ENCODE measurements around the gene LILRB3.
"Not testable (repeated sequence)": the region's sequence is repeated elsewhere in the genome, so short reads cannot be mapped to it uniquely, and the experiment has no call there.

The LILRB3 gene

DNA sequence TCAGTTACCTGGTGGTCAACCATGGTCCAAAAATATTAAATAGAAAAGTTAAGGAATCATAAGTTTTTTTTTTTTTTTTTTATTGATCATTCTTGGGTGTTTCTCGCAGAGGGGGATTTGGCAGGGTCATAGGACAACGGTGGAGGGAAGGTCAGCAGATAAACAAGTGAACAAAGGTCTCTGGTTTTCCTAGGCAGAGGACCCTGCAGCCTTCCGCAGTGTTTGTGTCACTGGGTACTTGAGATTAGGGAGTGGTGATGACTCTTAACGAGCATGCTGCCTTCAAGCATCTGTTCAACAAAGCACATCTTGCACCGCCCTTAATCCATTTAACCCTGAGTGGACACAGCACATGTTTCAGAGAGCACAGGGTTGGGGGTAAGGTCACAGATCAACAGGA is 8.6 kb downstream of the LILRB3 start:
- not testable (repeated sequence) for H3K9me3 ChIP-seq (ENCODE audit: low read length); H3K27me3 ChIP-seq (ENCODE audit: insufficient read depth, low read length)

GRCh38 chr19:54211235-54211634 is 11.6 kb downstream of the LILRB3 start:
- Histone ChIP-seq H3K9me3 (ENCODE audit: low read length) (no peaks in the 10 kb centered on the region), H3K36me3 (ENCODE audit: insufficient read depth, low read length) (peaks cover 21% of the 10 kb centered on the region), H3K4me3 (ENCODE audit: low read length) (no peak overlapping the region), H3K4me1 (ENCODE audit: insufficient read depth, low read length) (peaks cover 15% of the 10 kb centered on the region), H2AFZ (ENCODE audit: low read depth, low read length) (no peak overlapping the region), H3K27me3 (ENCODE audit: insufficient read depth, low read length) (no peaks in the 10 kb centered on the region)

More for the DNA sequence above, 8.6 kb downstream of the LILRB3 start:
- not testable (repeated sequence) for H3K36me3 ChIP-seq (ENCODE audit: insufficient read depth, low read length); H3K4me1 ChIP-seq (ENCODE audit: insufficient read depth, low read length); H2AFZ ChIP-seq (ENCODE audit: low read depth, low read length); H3K4me3 ChIP-seq (ENCODE audit: low read length)

GRCh38 chr19:54209811-54210494 is 12.9 kb downstream of the LILRB3 start:
- peaks cover 33% of the 10 kb centered on the region for H3K36me3 ChIP-seq (ENCODE audit: insufficient read depth, low read length)
- no peak overlapping the region for H2AFZ ChIP-seq (ENCODE audit: low read depth, low read length)
- no peaks in the 10 kb centered on the region for H3K27me3 ChIP-seq (ENCODE audit: insufficient read depth, low read length)
- no peaks in the 10 kb centered on the region for H3K9me3 ChIP-seq (ENCODE audit: low read length)
- H3K4me1 ChIP-seq (ENCODE audit: insufficient read depth, low read length) = peaks cover 15% of the 10 kb centered on the region
- H3K4me3 ChIP-seq (ENCODE audit: low read length) = no peak overlapping the region

- peaks cover 15% of the 10 kb centered on the region for H3K4me1 ChIP-seq (ENCODE audit: insufficient read depth, low read length)
- no peaks in the 10 kb centered on the region for H3K27me3 ChIP-seq (ENCODE audit: insufficient read depth, low read length)
- no peaks in the 10 kb centered on the region for H3K9me3 ChIP-seq (ENCODE audit: low read length)
- no peak overlapping the region for H3K4me3 ChIP-seq (ENCODE audit: low read length)
- no peak overlapping the region for H2AFZ ChIP-seq (ENCODE audit: low read depth, low read length)
- peaks cover 40% of the 10 kb centered on the region for H3K36me3 ChIP-seq (ENCODE audit: insufficient read depth, low read length)
These were observed 13.6 kb downstream of the LILRB3 start for GRCh38 chr19:54209058-54209810.

- Histone ChIP-seq H3K4me1 (ENCODE audit: insufficient read depth, low read length) (peaks cover 15% of the 10 kb centered on the region), H3K4me3 (ENCODE audit: low read length) (no peak overlapping the region), H2AFZ (ENCODE audit: low read depth, low read length) (no peak overlapping the region), H3K36me3 (ENCODE audit: insufficient read depth, low read length) (peaks cover 44% of the 10 kb centered on the region), H3K27me3 (ENCODE audit: insufficient read depth, low read length) (no peaks in the 10 kb centered on the region), H3K9me3 (ENCODE audit: low read length) (no peaks in the 10 kb centered on the region)
These were observed 14.1 kb downstream of the LILRB3 start for GRCh38 chr19:54208784-54209057.

- no peak overlapping the region for H3K4me3 ChIP-seq (ENCODE audit: low read length)
- no peaks in the 10 kb centered on the region for H3K27me3 ChIP-seq (ENCODE audit: insufficient read depth, low read length)
- peaks cover 18% of the 10 kb centered on the region for H3K4me1 ChIP-seq (ENCODE audit: insufficient read depth, low read length)
- peaks cover 49% of the 10 kb centered on the region for H3K36me3 ChIP-seq (ENCODE audit: insufficient read depth, low read length)
- H3K9me3 ChIP-seq (ENCODE audit: low read length) = no peaks in the 10 kb centered on the region
- no peak overlapping the region for H2AFZ ChIP-seq (ENCODE audit: low read depth, low read length)
These were observed 14.6 kb downstream of the LILRB3 start for GRCh38 chr19:54207983-54208783.

DNA sequence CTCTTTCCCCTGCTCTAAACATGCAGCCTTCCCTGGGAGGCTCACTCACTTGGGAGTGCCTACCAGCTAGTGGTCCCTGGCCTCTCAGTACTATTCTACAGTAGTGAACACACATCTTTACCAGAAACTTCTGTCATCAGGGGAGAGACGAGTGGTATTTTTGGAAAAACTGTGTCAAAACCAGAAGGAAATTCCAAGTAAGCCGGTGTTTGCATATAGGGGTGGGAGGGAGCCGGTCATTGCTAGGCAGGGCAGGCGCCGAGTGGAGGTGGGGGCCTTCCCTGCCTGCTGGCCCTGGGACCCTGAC is 15.2 kb downstream of the LILRB3 start:
- no peaks in the 10 kb centered on the region for H3K27me3 ChIP-seq (ENCODE audit: insufficient read depth, low read length)
- no peak overlapping the region for H3K4me3 ChIP-seq (ENCODE audit: low read length)
- H3K4me1 ChIP-seq (ENCODE audit: insufficient read depth, low read length) = peaks cover 20% of the 10 kb centered on the region
- no peaks in the 10 kb centered on the region for H3K9me3 ChIP-seq (ENCODE audit: low read length)
- no peak overlapping the region for H2AFZ ChIP-seq (ENCODE audit: low read depth, low read length)
- H3K36me3 ChIP-seq (ENCODE audit: insufficient read depth, low read length) = peaks cover 54% of the 10 kb centered on the region

GRCh38 chr19:54207193-54207592 is 15.6 kb downstream of the LILRB3 start:
- H3K4me3 ChIP-seq (ENCODE audit: low read length); H2AFZ ChIP-seq (ENCODE audit: low read depth, low read length); H3K27me3 ChIP-seq (ENCODE audit: insufficient read depth, low read length); H3K9me3 ChIP-seq (ENCODE audit: low read length): not testable (repeated sequence)
- peaks cover 59% of the 10 kb centered on the region for H3K36me3 ChIP-seq (ENCODE audit: insufficient read depth, low read length)
- H3K4me1 ChIP-seq (ENCODE audit: insufficient read depth, low read length) = peaks cover 24% of the 10 kb centered on the region

- Histone ChIP-seq H3K9me3 (ENCODE audit: low read length) (no peaks in the 10 kb centered on the region), H3K36me3 (ENCODE audit: insufficient read depth, low read length) (peaks cover 63% of the 10 kb centered on the region), H2AFZ (ENCODE audit: low read depth, low read length) (no peak overlapping the region), H3K4me3 (ENCODE audit: low read length) (no peak overlapping the region), H3K27me3 (ENCODE audit: insufficient read depth, low read length) (no peaks in the 10 kb centered on the region), H3K4me1 (ENCODE audit: insufficient read depth, low read length) (peaks cover 28% of the 10 kb centered on the region)
These were observed 16.0 kb downstream of the LILRB3 start for GRCh38 chr19:54206831-54207177.

GRCh38 chr19:54206030-54206830 is 16.6 kb downstream of the LILRB3 start:
- Histone ChIP-seq H3K4me1 (ENCODE audit: insufficient read depth, low read length) (peaks cover 34% of the 10 kb centered on the region), H3K36me3 (ENCODE audit: insufficient read depth, low read length) (peaks cover 68% of the 10 kb centered on the region), H2AFZ (ENCODE audit: low read depth, low read length) (no peak overlapping the region), H3K27me3 (ENCODE audit: insufficient read depth, low read length) (no peaks in the 10 kb centered on the region), H3K4me3 (ENCODE audit: low read length) (no peak overlapping the region), H3K9me3 (ENCODE audit: low read length) (no peaks in the 10 kb centered on the region)

GRCh38 chr19:54204767-54205468 is 17.9 kb downstream of the LILRB3 start:
- no peaks in the 10 kb centered on the region for H3K27me3 ChIP-seq (ENCODE audit: insufficient read depth, low read length)
- H3K36me3 ChIP-seq (ENCODE audit: insufficient read depth, low read length) = peaks cover 69% of the 10 kb centered on the region
- H3K4me1 ChIP-seq (ENCODE audit: insufficient read depth, low read length) = peaks cover 38% of the 10 kb centered on the region
- no peak overlapping the region for H3K4me3 ChIP-seq (ENCODE audit: low read length)
- no peaks in the 10 kb centered on the region for H3K9me3 ChIP-seq (ENCODE audit: low read length)
- H2AFZ ChIP-seq (ENCODE audit: low read depth, low read length) = no peak overlapping the region

GRCh38 chr19:54203151-54203611 is 19.6 kb downstream of the LILRB3 start:
- Histone ChIP-seq H2AFZ (ENCODE audit: low read depth, low read length) (no peak overlapping the region), H3K4me3 (ENCODE audit: low read length) (no peak overlapping the region), H3K9me3 (ENCODE audit: low read length) (no peaks in the 10 kb centered on the region), H3K4me1 (ENCODE audit: insufficient read depth, low read length) (peaks cover 23% of the 10 kb centered on the region), H3K36me3 (ENCODE audit: insufficient read depth, low read length) (peaks cover 67% of the 10 kb centered on the region), H3K27me3 (ENCODE audit: insufficient read depth, low read length) (no peaks in the 10 kb centered on the region)

All from neuron (in vitro differentiated cells).